ENCODE data around the gene CNIH2. TPM values are rescaled to one million over a fixed set of nuclear protein-coding genes. Genes with fewer than 3 reads are reported as not detected.
A peak's percentile ranks its signal among the peaks of the same experiment; 100 is the strongest.

CNIH2 gene
- total and polyA plus RNA-seq, 2 of the 13 experiments (the other 11 are each of a cell fraction or from before 2014, with no cell fraction given) = 0.60 to 0.69 TPM

DNA sequence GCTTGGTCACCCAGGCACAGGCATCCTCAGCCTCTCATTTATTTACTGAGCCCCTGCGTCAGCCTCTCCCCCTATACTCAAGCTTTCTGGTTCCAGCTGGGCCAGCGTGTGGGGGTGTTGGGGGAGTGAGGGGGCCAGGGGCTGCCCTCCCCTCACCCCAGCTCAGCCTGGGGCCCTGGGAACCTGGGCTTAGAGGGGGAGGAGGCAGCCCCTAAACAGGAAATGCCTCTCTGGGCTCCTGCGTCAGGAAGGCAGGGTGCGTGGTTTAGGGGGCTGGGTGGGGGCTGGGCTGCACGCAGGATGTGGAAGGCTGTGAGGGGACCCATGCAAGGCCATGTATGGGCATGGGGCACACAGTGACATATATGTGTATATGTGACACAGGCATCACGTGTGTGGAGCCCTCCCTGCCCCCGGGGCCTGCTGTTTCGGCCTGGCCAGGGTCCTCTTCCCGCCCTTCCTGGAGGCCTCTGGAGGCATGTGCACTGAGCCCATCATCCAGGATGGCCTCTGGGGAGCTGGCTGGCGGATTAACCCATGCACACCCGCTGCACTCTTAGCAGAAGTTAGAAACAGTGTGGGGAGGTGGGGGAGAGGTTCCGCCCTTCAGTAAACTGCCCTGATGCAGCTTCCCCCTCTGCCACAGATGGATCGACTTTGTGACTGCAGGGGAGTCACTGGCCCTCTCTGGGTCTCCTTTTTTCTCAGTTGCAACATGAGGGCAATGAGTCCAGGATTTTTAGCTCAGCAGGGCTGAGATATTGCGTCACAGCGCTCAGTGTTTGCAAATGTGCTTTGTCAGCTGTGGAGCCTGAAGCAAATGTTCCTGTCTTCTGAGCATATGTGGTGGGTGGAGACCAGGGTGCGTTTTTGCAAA lies 40.0 kb downstream of the CNIH2 start (continued):
- TF ChIP-seq, protein P1, sequence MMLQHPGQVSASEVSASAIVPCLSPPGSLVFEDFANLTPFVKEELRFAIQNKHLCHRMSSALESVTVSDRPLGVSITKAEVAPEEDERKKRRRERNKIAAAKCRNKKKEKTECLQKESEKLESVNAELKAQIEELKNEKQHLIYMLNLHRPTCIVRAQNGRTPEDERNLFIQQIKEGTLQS (CRISPR knock-in tag; IDR thresholded peaks at IDR 0.05) = peak; percentile 61; the same call in 1 of the 2 replicates
- no peak for TF ChIP-seq JUNB (CRISPR knock-in tag; IDR thresholded peaks at IDR 0.05; ENCODE audit: borderline replicate concordance)
- no peak for TF ChIP-seq CHCHD3 (CRISPR knock-in tag; IDR thresholded peaks at IDR 0.05)
- no peak for TF ChIP-seq ZFP37 (CRISPR knock-in tag; IDR thresholded peaks at IDR 0.05; ENCODE audit: borderline replicate concordance)
- TF ChIP-seq, protein P2, sequence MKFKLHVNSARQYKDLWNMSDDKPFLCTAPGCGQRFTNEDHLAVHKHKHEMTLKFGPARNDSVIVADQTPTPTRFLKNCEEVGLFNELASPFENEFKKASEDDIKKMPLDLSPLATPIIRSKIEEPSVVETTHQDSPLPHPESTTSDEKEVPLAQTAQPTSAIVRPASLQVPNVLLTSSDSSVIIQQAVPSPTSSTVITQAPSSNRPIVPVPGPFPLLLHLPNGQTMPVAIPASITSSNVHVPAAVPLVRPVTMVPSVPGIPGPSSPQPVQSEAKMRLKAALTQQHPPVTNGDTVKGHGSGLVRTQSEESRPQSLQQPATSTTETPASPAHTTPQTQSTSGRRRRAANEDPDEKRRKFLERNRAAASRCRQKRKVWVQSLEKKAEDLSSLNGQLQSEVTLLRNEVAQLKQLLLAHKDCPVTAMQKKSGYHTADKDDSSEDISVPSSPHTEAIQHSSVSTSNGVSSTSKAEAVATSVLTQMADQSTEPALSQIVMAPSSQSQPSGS (CRISPR knock-in tag; IDR thresholded peaks at IDR 0.05) = peak; percentile 46; the same call in 1 of the 2 replicates
- TF ChIP-seq HOXA3 (CRISPR knock-in tag; IDR thresholded peaks at IDR 0.05) = peak; percentile 87
- TF ChIP-seq, protein P3, sequence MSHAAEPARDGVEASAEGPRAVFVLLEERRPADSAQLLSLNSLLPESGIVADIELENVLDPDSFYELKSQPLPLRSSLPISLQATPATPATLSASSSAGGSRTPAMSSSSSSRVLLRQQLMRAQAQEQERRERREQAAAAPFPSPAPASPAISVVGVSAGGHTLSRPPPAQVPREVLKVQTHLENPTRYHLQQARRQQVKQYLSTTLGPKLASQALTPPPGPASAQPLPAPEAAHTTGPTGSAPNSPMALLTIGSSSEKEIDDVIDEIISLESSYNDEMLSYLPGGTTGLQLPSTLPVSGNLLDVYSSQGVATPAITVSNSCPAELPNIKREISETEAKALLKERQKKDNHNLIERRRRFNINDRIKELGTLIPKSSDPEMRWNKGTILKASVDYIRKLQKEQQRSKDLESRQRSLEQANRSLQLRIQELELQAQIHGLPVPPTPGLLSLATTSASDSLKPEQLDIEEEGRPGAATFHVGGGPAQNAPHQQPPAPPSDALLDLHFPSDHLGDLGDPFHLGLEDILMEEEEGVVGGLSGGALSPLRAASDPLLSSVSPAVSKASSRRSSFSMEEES (CRISPR knock-in tag; IDR thresholded peaks at IDR 0.05) = no peak
- 0 out of 2 replicates have a peak, but pooled peaks have one; percentile 12 for TF ChIP-seq SP4 (CRISPR knock-in tag; IDR thresholded peaks at IDR 0.05)
- TF ChIP-seq ZNF605 (CRISPR knock-in tag; IDR thresholded peaks at IDR 0.05) = peak; percentile 21; the same call in 1 of the 2 replicates
- no peak for TF ChIP-seq ZFAT (CRISPR knock-in tag; conservative IDR thresholded peaks at IDR 0.05)
- TF ChIP-seq NFKB2 (CRISPR knock-in tag; IDR thresholded peaks at IDR 0.05; ENCODE audit: borderline replicate concordance) = peak; percentile 57; the same call in 1 of the 2 replicates
- TF ChIP-seq, protein P4, sequence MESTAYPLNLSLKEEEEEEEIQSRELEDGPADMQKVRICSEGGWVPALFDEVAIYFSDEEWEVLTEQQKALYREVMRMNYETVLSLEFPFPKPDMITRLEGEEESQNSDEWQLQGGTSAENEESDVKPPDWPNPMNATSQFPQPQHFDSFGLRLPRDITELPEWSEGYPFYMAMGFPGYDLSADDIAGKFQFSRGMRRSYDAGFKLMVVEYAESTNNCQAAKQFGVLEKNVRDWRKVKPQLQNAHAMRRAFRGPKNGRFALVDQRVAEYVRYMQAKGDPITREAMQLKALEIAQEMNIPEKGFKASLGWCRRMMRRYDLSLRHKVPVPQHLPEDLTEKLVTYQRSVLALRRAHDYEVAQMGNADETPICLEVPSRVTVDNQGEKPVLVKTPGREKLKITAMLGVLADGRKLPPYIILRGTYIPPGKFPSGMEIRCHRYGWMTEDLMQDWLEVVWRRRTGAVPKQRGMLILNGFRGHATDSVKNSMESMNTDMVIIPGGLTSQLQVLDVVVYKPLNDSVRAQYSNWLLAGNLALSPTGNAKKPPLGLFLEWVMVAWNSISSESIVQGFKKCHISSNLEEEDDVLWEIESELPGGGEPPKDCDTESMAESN (CRISPR knock-in tag; conservative IDR thresholded peaks at IDR 0.05) = no peak
- TF ChIP-seq, protein P5, sequence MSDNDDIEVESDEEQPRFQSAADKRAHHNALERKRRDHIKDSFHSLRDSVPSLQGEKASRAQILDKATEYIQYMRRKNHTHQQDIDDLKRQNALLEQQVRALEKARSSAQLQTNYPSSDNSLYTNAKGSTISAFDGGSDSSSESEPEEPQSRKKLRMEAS (IDR thresholded peaks at IDR 0.05) = peak; percentile 71
- TF ChIP-seq ZNF274 (CRISPR knock-in tag; IDR thresholded peaks at IDR 0.05) = no peak
- TF ChIP-seq SMARCC2 (IDR thresholded peaks at IDR 0.05) = no peak
- TF ChIP-seq AGO1 (IDR thresholded peaks at IDR 0.05; ENCODE audit: low read depth, low read length, poor library complexity, severe bottlenecking) = no peak
- TF ChIP-seq ZNF331 (CRISPR knock-in tag; IDR thresholded peaks at IDR 0.05) = 0 out of 2 replicates have a peak, but pooled peaks have one; percentile 47
- TF ChIP-seq, protein P6, sequence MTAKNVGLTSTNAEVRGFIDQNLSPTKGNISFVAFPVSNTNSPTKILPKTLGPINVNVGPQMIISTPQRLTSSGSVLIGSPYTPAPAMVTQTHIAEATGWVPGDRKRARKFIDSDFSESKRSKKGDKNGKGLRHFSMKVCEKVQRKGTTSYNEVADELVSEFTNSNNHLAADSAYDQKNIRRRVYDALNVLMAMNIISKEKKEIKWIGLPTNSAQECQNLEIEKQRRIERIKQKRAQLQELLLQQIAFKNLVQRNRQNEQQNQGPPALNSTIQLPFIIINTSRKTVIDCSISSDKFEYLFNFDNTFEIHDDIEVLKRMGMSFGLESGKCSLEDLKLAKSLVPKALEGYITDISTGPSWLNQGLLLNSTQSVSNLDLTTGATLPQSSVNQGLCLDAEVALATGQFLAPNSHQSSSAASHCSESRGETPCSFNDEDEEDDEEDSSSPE (CRISPR knock-in tag; IDR thresholded peaks at IDR 0.05) = peak; percentile 49; the same call in 1 of the 2 replicates
- TF ChIP-seq HOXD1 (CRISPR knock-in tag; IDR thresholded peaks at IDR 0.05) = no peak
- TF ChIP-seq RAD21 (CRISPR knock-in tag; IDR thresholded peaks at IDR 0.05) = peak; percentile 6; the same call in 1 of the 2 replicates
- no peak for TF ChIP-seq HMG20A (CRISPR knock-in tag; IDR thresholded peaks at IDR 0.05; ENCODE audit: borderline replicate concordance)
- TF ChIP-seq SMC3 (IDR thresholded peaks at IDR 0.05; ENCODE audit: low read length) = peak; percentile 28; the same call in 1 of the 2 replicates
- TF ChIP-seq, protein P7, sequence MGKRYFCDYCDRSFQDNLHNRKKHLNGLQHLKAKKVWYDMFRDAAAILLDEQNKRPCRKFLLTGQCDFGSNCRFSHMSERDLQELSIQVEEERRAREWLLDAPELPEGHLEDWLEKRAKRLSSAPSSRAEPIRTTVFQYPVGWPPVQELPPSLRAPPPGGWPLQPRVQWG (CRISPR knock-in tag; IDR thresholded peaks at IDR 0.05; ENCODE audit: borderline replicate concordance, low read depth) = no peak

All from HepG2 (cell line).